Stimulated activated CD8-positive, alpha-beta memory T cell treated with anti-CD3 and anti-CD28 coated beads, Interleukin-7, amount 100 ng/mL, for 24 hours (primary cell): ENCODE measurements around the gene CACNB4.
"Not testable (repeated sequence)": the region's sequence is repeated elsewhere in the genome, so short reads cannot be mapped to it uniquely, and the experiment has no call there.

Source experiments
- DNase-seq: peaks from one replicate; pipeline ENCODE4 v3.0.0-alpha.2; 2020; ENCODE audit warnings: low read depth

CACNB4 gene

DNA sequence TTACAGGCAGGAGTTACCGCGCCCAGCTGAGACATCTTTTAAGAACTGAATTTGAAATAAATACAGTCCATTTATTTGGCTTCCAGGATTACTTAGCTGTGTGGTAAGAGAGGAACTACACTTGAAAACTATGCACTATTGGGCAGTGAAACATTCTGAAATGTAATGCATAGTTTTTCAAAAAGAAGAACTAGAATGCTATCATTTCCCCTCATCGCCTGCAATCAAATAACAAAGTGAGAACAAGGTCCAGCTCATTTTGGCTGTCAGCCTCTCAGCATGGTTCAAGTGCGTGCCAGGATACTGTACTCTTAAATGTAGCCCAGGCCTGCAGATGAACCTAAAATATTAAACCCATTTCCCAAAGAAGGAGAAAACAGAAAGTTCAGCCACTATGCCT, 194.0 kb downstream of the CACNB4 start:
- no peak for DNase-seq

- no peak for DNase-seq
Measured at GRCh38 chr2:151904021-151904420, 194.8 kb downstream of the CACNB4 start.

GRCh38 chr2:151902829-151903228, 196.0 kb downstream of the CACNB4 start:
- DNase-seq = no peak

- DNase-seq = no peak
Measured at GRCh38 chr2:151900331-151900730, 198.5 kb downstream of the CACNB4 start.

DNA sequence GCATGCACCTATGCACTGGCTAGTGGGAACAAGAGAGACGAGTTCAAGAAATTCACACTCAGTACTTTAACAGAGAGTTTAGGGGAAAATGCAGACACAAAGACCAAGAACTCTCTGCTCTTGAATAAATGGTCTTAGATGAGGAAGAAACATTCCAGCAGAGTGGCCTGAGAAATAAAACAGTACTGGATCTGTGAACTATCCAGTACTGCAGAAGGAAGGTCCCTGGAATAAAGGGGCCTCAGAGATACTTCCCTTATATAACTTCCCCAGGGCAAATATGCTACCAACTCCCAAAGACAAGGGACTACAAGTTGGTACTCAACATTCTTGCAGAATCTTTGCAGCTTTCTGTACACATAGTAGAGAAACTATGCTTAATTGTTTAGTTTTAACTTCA, 199.7 kb downstream of the CACNB4 start:
- DNase-seq = no peak

GRCh38 chr2:151891566-151892194, 207.2 kb downstream of the CACNB4 start:
- no peak for DNase-seq

GRCh38 chr2:151887164-151887563, 211.7 kb downstream of the CACNB4 start:
- DNase-seq = no peak

- no peak for DNase-seq
Measured at GRCh38 chr2:151886241-151886640, 212.6 kb downstream of the CACNB4 start.

GRCh38 chr2:151882786-151883445, 215.9 kb downstream of the CACNB4 start:
- no peak for DNase-seq

- no peak for DNase-seq
Measured at GRCh38 chr2:151881342-151881741, 217.5 kb downstream of the CACNB4 start.

DNA sequence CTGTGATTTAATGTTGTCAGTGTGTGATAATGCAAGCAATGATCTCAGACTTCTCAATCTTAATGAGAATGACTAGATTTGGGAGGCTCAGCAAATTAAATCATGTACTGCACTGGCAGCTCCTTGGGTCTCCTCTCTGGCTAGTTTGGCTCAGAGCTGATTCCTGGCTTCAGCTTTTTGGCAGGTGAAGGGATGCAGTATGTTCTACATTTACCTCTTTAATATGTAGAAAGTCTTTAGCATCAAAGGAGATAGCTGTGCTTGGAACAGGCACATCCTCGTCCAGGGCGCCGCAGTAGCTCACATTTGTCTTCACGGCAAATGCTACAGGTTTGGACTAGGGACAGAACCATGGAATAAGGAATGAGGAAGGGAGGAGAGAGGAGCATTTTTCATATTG, 218.3 kb downstream of the CACNB4 start:
- no peak for DNase-seq

DNA sequence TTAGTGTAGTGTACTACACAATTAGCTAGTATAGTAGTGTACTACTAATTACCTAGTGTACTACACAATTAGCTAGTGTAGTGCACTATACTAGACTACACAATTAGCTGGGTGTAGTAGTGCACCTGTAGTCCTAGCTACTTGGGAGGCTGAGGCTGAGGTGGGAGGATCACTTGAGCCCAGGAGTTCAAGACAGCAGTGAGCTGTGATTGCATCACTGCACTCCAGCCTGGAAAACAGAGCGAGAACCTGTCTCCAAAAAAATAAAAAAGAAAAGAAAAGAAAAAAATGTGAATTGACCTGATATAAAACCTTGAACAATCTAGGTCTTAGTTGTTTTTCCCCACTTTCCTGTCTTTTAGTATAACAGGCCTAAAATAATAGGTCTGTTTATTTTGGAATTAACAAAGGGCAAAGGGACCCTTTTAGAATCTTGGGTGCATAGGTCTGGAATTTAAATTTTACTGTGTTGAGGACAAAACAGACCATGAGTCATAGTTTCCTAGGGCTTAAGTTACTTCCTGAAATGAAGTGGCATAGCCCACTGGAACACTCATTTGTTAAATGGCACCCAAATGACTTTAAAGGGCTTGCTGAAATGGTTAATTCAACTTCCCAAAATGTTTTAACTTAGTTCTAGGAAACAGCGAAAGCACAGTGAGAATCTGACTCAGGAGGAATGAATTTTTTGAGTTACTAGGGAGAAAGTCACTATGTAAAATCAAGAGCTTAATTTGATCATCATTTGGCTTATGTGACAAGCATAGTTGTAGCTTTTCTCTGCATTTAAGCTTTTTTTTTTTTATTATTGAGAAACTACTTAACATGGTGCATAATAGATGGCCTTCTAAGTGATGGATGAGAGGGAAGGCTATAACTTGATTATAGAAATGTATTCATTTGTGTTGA, 219.9 kb downstream of the CACNB4 start:
- no peak for DNase-seq

DNA sequence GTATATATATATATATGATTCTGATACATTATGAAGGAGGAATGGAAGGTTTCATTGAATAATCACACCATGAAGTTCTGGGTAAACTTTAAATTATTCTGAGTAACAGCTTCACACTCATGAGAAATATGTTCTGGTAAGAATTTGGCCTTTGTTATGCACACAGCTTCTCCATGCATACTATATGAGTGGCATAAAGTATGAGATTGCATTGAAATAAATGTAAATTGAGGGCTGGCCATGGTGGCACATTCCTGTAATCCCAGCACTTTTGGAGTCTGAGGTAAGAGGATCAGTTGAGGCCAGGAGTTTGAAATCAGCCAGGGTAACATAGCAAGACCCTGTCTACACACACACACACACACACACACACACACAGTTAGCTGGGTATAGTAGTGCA, 220.6 kb downstream of the CACNB4 start:
- DNase-seq = no peak

- DNase-seq = not testable (repeated sequence)
Measured at GRCh38 chr2:151875631-151876030, 223.2 kb downstream of the CACNB4 start.

- no peak for DNase-seq
Measured at GRCh38 chr2:151872463-151872862, 226.4 kb downstream of the CACNB4 start.

- DNase-seq = no peak
Measured at GRCh38 chr2:151869291-151869690, 229.6 kb downstream of the CACNB4 start.

GRCh38 chr2:151862700-151863099, 236.1 kb downstream of the CACNB4 start:
- DNase-seq = no peak

- no peak for DNase-seq
Measured at GRCh38 chr2:151861174-151861573, 237.7 kb downstream of the CACNB4 start.

- DNase-seq = no peak
Measured at GRCh38 chr2:151860613-151861146, 238.2 kb downstream of the CACNB4 start.

GRCh38 chr2:151860210-151860609, 238.6 kb downstream of the CACNB4 start:
- no peak for DNase-seq

DNA sequence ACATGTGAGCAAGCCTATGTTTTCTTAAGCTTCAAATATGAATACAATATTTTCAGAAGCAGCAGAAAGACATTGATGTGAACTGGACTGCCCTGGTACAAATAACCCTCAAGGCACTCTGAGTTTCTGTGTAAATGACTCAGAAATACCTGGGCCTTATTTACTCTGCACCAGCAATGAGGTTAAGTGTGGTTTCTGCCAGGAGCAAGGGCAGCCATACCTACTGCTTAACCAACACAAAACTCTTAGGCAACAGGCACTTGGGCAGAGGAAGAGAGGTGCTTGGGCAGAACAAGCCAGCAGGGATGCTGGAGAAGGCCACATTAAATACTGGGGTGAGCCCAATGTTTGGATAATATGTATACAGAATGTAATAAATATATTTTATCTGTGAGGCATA, 241.2 kb downstream of the CACNB4 start:
- DNase-seq = no peak

- DNase-seq = no peak
Measured at GRCh38 chr2:151855111-151855510, 243.7 kb downstream of the CACNB4 start.
